ENCODE measurements around the gene BCAS3.

DNA sequence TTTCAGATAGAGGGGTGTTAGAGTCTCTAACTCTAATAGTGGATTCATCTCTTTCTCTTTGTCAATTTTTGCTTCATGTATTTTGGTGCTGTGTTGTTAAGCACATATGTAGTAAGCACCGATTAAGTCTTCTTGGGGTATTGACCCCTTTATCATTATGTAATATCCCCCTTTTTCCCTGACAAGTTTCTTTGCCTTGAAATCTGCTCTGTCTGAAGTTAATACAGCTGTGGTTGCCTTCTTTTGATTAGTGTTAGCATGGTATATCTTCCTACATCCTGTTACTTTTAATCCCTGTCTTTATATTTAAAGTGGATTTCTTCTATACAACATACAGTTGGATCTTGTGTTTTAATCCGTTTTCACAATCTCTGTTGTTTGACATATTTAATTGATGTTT is 60.6 kb downstream of the BCAS3 start:
- TF ChIP-seq POLR2A (IDR thresholded peaks at IDR 0.05; ENCODE audit: low read depth, low read length) (no peak), POLR2AphosphoS5 (IDR thresholded peaks at IDR 0.05; ENCODE audit: low read depth, low read length) (no peak), TAF1 (IDR thresholded peaks at IDR 0.05; ENCODE audit: borderline replicate concordance, low read depth, low read length) (no peak)
